Immature natural killer cell (primary cell): Measurements from ENCODE around the gene SERINC2. TPM values are rescaled to one million over a fixed set of nuclear protein-coding genes. Genes with fewer than 3 reads are reported as not detected.

Experiments used
- DNase-seq, 3 donors: peaks; one replicate each; pipeline ENCODE4 v3.0.0; 2022; ENCODE audit warnings: mixed read lengths in 1 of 3
- H3K27ac Mint-ChIP-seq, 6 donors: one replicate each; pipeline ENCODE4 v1.8.0; 2020; ENCODE audit warnings: mixed read lengths in 6 of 6, mild to moderate bottlenecking in 5 of 6, inconsistent platforms in 4 of 6, moderate library complexity in 3 of 6
- H3K27me3 Mint-ChIP-seq, 3 donors: one replicate each; pipeline ENCODE4 v1.8.0; 2020 to 2021; ENCODE audit warnings: low read depth in 3 of 3, mild to moderate bottlenecking in 3 of 3, mixed read lengths in 3 of 3, moderate library complexity in 3 of 3, inconsistent platforms in 1 of 3
- H3K36me3 Mint-ChIP-seq, 3 donors: one replicate each; pipeline ENCODE4 v1.8.0; 2020; ENCODE audit warnings: mixed read lengths in 3 of 3, inconsistent platforms in 2 of 3, mild to moderate bottlenecking in 2 of 3
- H3K4me1 Mint-ChIP-seq, 2 donors: one replicate each; pipeline ENCODE4 v1.8.0; 2020; ENCODE audit warnings: inconsistent platforms in 2 of 2, mild to moderate bottlenecking in 2 of 2, mixed read lengths in 2 of 2, moderate library complexity in 1 of 2
- H3K4me3 Mint-ChIP-seq, 5 donors: one replicate each; pipeline ENCODE4 v1.8.0; 2020; ENCODE audit warnings: mild to moderate bottlenecking in 5 of 5, mixed read lengths in 5 of 5, inconsistent platforms in 3 of 5, moderate library complexity in 3 of 5
- H3K9me3 Mint-ChIP-seq, 6 donors: one replicate each; pipeline ENCODE4 v1.8.0; 2020; ENCODE audit warnings: mild to moderate bottlenecking in 6 of 6, mixed read lengths in 6 of 6, inconsistent platforms in 4 of 6, moderate library complexity in 3 of 6
- polyA plus RNA-seq, 3 donors: library from polyadenylated mRNA; unstranded; fragments of 300-500 nt; fragmentation: Illumina TruSeq; gene quantifications; one replicate each; pipeline ENCODE4 v1.2.3, GENCODE V29; 2021

SERINC2 gene
- polyA plus RNA-seq, 3 donors from 2014 or later = not detected

GRCh38 chr1:31412205-31412604 is 808 bp upstream of the SERINC2 start:
- Mint-ChIP-seq H3K27me3 (peaks cover 12 to 16% (median 12%) of the 10 kb centered on the region in 3 donors), H3K9me3 (peaks cover 0 to 1% (median 0%) of the 10 kb centered on the region in 6 donors), H3K27ac (no peak overlapping the region), H3K4me3 (peak overlapping the region; percentile 65 to 83 (median 76)), H3K36me3 (peaks cover 0 to 7% (median 3%) of the 10 kb centered on the region in 3 donors), H3K4me1 (peaks cover 6 to 15% of the 10 kb centered on the region in 2 donors)
- no peak for DNase-seq

DNA sequence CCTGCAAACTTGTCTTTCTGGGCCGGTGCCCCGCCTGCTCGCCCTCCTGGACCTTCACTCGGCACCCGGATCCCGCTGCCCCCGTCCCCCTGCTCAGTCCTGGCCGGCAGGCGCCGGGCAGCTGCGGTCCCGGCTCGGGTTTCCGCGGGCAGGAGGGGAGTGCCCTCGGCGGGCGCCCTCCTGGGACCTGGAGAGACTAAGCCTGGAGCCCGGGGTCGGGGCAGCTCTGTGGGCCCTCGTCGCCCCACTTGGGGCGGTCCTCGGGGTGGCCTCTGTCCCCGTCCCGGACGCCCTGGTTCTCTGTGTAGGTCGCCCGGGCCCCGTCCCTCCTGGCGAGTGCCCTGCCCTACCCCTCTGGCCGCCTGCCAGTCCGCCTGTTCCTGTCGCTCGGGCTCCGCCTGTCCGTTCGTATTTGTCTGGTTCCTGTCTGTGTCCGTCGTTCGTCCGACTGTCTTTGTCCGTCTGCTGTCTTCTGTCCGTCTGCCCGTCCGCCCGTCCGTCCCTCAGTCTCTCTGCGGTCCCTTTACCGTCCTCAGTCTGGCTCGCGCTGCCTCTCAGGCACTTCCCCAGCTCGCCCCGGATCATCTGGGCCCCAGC is 490 bp downstream of the SERINC2 start:
- H3K27me3 Mint-ChIP-seq = peaks cover 14 to 16% (median 14%) of the 10 kb centered on the region in 3 donors
- peak overlapping the region in 2 of 6 donors; percentile 55 to 74 for H3K27ac Mint-ChIP-seq
- H3K9me3 Mint-ChIP-seq = peaks cover 0 to 1% (median 0%) of the 10 kb centered on the region in 6 donors
- H3K4me1 Mint-ChIP-seq = peaks cover 6 to 15% of the 10 kb centered on the region in 2 donors
- H3K4me3 Mint-ChIP-seq = peak overlapping the region; percentile 82 to 97 (median 90)
- no peak for DNase-seq
- H3K36me3 Mint-ChIP-seq = peaks cover 0 to 7% (median 3%) of the 10 kb centered on the region in 3 donors

DNA sequence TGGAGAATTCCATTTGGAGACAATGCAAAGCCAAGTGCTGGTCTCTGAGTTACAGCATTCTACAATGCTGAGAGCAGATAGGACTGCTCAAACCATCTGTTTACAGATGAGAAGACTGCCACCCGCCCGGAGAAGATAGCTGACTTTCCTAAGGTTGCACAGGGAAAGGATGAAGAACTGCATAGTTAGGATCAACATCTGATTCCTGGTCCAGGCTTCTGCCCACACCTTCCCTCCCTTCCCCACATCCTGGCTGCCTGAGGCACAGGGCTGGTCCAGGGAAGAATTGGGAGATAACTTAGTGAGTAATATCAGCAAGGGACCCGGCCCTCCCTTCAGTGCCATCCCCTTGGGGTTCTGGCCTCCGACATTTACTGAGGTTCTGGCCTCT is 2.0 kb downstream of the SERINC2 start:
- peaks cover 0 to 7% (median 3%) of the 10 kb centered on the region in 3 donors for H3K36me3 Mint-ChIP-seq
- peaks cover 0 to 1% (median 0%) of the 10 kb centered on the region in 6 donors for H3K9me3 Mint-ChIP-seq
- no peak overlapping the region for H3K27ac Mint-ChIP-seq
- DNase-seq = no peak
- H3K4me1 Mint-ChIP-seq = peaks cover 6 to 15% of the 10 kb centered on the region in 2 donors
- H3K27me3 Mint-ChIP-seq = peaks cover 14 to 18% (median 16%) of the 10 kb centered on the region in 3 donors
- H3K4me3 Mint-ChIP-seq = peak overlapping the region in 1 of 5 donors; percentile 43

GRCh38 chr1:31415658-31416057 is 2.6 kb downstream of the SERINC2 start:
- H3K27me3 Mint-ChIP-seq = peaks cover 7 to 17% (median 16%) of the 10 kb centered on the region in 3 donors
- H3K9me3 Mint-ChIP-seq = peaks cover 0 to 1% (median 0%) of the 10 kb centered on the region in 6 donors
- no peak for DNase-seq
- no peak overlapping the region for H3K4me3 Mint-ChIP-seq
- H3K36me3 Mint-ChIP-seq = peaks cover 0 to 7% (median 3%) of the 10 kb centered on the region in 3 donors
- no peak overlapping the region for H3K27ac Mint-ChIP-seq
- H3K4me1 Mint-ChIP-seq = peaks cover 6 to 15% of the 10 kb centered on the region in 2 donors

DNA sequence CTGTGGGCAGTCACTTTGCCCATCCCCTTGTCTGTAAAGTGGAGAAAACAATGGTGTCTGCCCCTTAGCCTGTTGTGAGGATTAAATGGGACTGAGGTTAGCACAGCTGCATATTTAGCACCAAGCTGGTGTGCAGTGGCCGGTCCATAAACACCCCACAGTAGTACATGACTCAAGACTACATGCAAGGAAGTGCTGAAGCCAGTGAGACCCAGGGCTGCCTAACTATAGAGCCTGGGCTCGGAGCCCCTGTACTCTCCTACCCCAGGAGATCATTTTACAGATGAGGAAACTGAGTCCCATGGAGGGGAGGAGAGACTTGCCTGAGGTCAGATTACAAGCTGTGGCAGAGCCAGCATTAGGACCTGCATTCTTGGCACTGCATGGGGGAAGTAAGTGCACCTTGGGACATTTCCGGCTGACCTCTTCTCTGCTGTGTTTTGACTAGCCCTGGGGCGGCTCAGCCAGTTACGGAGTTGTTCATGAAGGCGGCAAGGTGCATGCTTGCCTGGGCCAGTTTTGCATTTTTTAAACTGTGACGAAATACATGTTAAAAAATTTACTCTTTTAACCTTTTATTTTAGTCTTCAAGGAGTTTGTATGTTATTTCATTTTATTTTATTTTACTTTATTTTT is 3.2 kb downstream of the SERINC2 start:
- Mint-ChIP-seq H3K36me3 (peaks cover 0 to 7% (median 3%) of the 10 kb centered on the region in 3 donors), H3K27me3 (peaks cover 4 to 13% (median 12%) of the 10 kb centered on the region in 3 donors), H3K27ac (no peak overlapping the region), H3K4me3 (no peak overlapping the region), H3K9me3 (peaks cover 0 to 1% (median 0%) of the 10 kb centered on the region in 6 donors), H3K4me1 (peaks cover 6 to 15% of the 10 kb centered on the region in 2 donors)
- DNase-seq = no peak

DNA sequence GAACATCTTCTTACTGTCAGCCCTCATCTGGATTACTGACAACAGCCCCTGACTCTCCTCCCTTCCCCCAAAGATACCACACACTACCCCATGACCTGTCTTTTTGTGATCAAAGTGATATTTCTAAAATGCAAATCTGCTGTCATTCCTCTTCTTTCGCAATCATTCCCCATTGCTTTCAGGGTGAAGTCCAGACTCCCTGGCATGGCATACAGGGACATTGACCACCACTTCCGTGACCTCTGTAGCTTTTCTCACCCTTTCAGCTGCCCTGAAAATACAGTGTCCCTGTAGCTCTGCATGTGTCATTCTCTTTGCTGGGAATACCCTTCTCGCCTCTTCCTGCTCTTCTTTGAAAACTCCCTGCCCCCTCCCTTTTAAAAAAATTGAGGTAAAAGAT is 4.1 kb downstream of the SERINC2 start:
- peaks cover 0 to 6% (median 3%) of the 10 kb centered on the region in 3 donors for H3K36me3 Mint-ChIP-seq
- H3K4me1 Mint-ChIP-seq = peaks cover 6 to 14% of the 10 kb centered on the region in 2 donors
- no peak overlapping the region for H3K27ac Mint-ChIP-seq
- no peak for DNase-seq
- H3K27me3 Mint-ChIP-seq = peaks cover 4 to 12% (median 10%) of the 10 kb centered on the region in 3 donors
- no peak overlapping the region for H3K4me3 Mint-ChIP-seq
- H3K9me3 Mint-ChIP-seq = peaks cover 0 to 1% (median 0%) of the 10 kb centered on the region in 6 donors

DNA sequence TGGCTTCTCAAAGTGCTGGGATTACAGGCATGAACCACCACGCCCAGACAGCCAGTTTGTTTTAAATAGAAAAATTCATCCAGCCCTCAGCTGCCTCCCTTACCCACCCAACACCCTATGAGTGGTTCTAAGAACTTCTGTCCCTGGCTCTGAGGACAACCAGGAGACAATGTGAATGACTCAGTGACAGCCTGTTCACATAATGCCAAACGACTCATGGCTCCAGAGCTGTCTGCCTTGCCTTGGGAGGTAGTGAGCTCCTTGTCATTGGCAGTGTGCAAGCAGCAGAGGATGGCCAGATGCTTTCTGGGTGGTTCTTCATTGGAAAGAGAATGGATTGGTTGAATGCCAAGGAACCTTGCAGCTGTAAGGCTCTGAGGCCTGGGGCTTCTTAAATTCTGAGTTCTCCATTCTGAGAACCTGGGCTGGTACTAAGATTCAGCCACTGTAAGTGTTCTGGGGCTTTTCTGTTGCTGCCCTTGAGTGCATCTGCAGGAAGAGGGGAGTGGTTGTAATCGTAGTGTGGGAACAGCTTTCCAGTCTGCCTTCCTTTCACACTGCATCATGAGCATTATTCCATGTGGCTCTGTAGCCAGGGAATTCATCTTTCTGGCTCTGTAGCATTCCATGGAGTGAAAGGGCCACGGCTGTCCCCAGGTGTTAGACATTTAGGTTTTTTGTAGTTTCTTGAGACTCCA is 5.8 kb downstream of the SERINC2 start:
- Mint-ChIP-seq H3K27ac (no peak overlapping the region), H3K9me3 (no peaks in the 10 kb centered on the region), H3K36me3 (peaks cover 0 to under 1% (median under 1%) of the 10 kb centered on the region in 3 donors), H3K4me1 (peaks cover 2 to 9% of the 10 kb centered on the region in 2 donors), H3K27me3 (peaks cover 0 to 11% (median 7%) of the 10 kb centered on the region in 3 donors), H3K4me3 (no peak overlapping the region)
- no peak for DNase-seq

GRCh38 chr1:31420716-31421115 is 7.7 kb downstream of the SERINC2 start:
- H3K27ac Mint-ChIP-seq = no peak overlapping the region
- no peak for DNase-seq
- H3K36me3 Mint-ChIP-seq = no peaks in the 10 kb centered on the region
- H3K4me3 Mint-ChIP-seq = no peak overlapping the region
- peaks cover 0 to 12% (median 6%) of the 10 kb centered on the region in 3 donors for H3K27me3 Mint-ChIP-seq
- no peaks in the 10 kb centered on the region for H3K9me3 Mint-ChIP-seq
- peaks cover 0 to 4% of the 10 kb centered on the region in 2 donors for H3K4me1 Mint-ChIP-seq

DNA sequence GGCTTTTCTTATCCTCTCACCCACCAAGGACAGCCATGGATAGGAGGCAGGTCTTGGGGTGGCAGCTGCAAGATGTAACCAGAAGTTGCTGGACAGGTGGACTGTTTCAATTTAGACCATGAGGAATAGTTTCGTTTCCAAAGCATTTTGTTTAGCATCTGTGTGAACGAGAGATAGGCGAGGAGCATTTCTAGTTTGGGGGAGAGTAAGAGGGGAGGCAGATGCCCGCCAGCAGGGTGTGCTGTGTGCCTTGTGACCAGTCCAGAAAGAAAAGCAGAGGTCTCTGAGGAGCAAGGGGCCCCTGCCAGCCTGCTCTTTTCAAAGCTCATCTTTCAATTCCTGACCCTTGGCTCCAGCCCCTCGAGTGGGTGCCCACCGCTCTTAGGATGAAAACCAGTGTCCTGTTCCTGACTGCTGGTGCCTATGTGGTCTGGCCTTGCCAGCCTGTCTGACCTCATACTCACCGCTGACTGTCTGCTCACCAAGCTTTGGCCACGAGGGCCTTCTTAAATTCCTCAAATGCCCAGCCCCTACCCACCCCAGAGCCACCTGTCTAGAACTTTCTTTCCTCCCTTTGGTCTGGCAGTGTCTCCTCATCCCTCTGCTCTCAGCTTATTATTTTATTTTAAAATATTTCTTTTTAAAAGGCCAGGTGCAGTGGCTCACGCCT is 8.5 kb downstream of the SERINC2 start:
- Mint-ChIP-seq H3K9me3 (no peaks in the 10 kb centered on the region), H3K4me3 (no peak overlapping the region), H3K36me3 (no peaks in the 10 kb centered on the region), H3K27ac (no peak overlapping the region), H3K27me3 (peaks cover 0 to 8% (median 7%) of the 10 kb centered on the region in 3 donors), H3K4me1 (peaks cover 0 to 4% of the 10 kb centered on the region in 2 donors)
- DNase-seq = no peak

GRCh38 chr1:31422505-31423319 is 9.7 kb downstream of the SERINC2 start:
- peaks cover 0 to 4% of the 10 kb centered on the region in 2 donors for H3K4me1 Mint-ChIP-seq

DNA sequence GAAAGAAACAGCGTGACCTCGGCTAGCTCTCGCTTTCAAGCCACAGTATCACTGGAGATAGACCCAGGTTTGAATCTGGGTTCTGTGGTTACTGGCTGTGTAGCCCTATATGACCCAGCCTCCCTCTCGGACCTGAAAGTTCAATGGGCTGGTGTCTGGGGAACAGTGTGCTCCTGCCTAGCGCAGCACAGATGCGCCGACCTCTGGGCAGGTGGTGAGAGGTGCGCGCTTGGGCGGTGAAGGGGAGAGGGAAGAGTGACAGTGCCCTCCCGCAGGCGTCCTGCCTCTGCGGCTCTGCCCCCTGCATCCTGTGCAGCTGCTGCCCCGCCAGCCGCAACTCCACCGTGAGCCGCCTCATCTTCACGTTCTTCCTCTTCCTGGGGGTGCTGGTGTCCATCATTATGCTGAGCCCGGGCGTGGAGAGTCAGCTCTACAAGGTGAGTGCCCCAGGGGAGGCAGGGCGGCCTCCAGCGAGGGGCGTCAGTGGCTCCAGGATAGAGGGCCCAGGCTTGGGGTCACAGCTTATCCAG is 10.5 kb downstream of the SERINC2 start:
- Mint-ChIP-seq H3K4me1 (peaks cover 0 to 4% of the 10 kb centered on the region in 2 donors), H3K27me3 (peaks cover 0 to 6% (median 5%) of the 10 kb centered on the region in 3 donors), H3K9me3 (no peaks in the 10 kb centered on the region), H3K27ac (no peak overlapping the region), H3K36me3 (no peaks in the 10 kb centered on the region), H3K4me3 (no peak overlapping the region)
- DNase-seq = no peak

More at GRCh38 chr1:31422505-31423319, 9.7 kb downstream of the SERINC2 start:
- Mint-ChIP-seq H3K4me3 (no peak overlapping the region), H3K36me3 (no peaks in the 10 kb centered on the region), H3K27me3 (peaks cover 0 to 6% (median 5%) of the 10 kb centered on the region in 3 donors), H3K27ac (peak overlapping the region in 1 of 6 donors; percentile 2), H3K9me3 (no peaks in the 10 kb centered on the region)
- peak; percentile 39 to 52 (median 45) for DNase-seq

GRCh38 chr1:31424568-31424967 is 11.6 kb downstream of the SERINC2 start:
- no peaks in the 10 kb centered on the region for H3K36me3 Mint-ChIP-seq
- H3K27ac Mint-ChIP-seq = no peak overlapping the region
- peaks cover 0 to 5% (median 2%) of the 10 kb centered on the region in 3 donors for H3K27me3 Mint-ChIP-seq
- no peak for DNase-seq
- peaks cover 0 to 4% of the 10 kb centered on the region in 2 donors for H3K4me1 Mint-ChIP-seq
- no peak overlapping the region for H3K4me3 Mint-ChIP-seq
- H3K9me3 Mint-ChIP-seq = no peaks in the 10 kb centered on the region
